22Rv1 (cell line): ENCODE data around the gene SORCS2.

Experiments
- ZFX ChIP-seq: fragments of 450-650 bp; IDR thresholded peaks from 2 replicates; pipeline ENCODE4 v1.6.1; 2017; ENCODE audit warnings: antibody characterized with exemption, borderline replicate concordance
- TF ChIP-seq, protein P1 (sequence below): fragments of 450-650 bp; IDR thresholded peaks from 2 replicates; pipeline ENCODE4 v1.5.1; 2017; ENCODE audit warnings: mild to moderate bottlenecking

- TF ChIP-seq, protein P1, sequence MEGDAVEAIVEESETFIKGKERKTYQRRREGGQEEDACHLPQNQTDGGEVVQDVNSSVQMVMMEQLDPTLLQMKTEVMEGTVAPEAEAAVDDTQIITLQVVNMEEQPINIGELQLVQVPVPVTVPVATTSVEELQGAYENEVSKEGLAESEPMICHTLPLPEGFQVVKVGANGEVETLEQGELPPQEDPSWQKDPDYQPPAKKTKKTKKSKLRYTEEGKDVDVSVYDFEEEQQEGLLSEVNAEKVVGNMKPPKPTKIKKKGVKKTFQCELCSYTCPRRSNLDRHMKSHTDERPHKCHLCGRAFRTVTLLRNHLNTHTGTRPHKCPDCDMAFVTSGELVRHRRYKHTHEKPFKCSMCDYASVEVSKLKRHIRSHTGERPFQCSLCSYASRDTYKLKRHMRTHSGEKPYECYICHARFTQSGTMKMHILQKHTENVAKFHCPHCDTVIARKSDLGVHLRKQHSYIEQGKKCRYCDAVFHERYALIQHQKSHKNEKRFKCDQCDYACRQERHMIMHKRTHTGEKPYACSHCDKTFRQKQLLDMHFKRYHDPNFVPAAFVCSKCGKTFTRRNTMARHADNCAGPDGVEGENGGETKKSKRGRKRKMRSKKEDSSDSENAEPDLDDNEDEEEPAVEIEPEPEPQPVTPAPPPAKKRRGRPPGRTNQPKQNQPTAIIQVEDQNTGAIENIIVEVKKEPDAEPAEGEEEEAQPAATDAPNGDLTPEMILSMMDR = no peak
- TF ChIP-seq ZFX = no peak
These were observed 103.0 kb downstream of the SORCS2 start for GRCh38 chr4:7295197-7295910.
